ENCODE results near the gene CLRN2.
A peak's percentile ranks its signal among the peaks of the same experiment; 100 is the strongest.

DNA sequence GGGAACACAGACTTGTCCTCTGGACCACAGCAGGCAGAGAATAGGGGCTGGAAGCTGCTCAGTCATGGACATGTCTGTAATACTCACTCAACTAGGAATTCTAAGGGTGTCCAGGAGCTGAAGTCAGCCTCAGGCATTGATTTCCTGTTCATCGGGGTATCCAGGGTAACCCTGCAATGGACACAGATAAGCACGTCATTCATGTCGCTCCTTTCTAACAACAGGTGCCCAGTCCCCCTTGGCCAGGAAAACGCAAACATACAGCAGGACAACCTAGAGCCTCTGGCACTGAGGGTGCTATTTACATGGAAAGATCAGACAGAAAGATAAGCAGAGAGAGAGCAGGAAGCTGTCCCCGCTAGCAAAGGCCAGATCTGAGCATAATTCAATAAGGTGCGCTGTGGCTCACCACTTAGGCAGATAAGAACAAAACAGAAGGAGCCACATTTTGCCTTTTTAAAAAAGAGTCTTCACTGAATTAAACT lies 24.3 kb upstream of the CLRN2 start:
- TF ChIP-seq, protein P1, sequence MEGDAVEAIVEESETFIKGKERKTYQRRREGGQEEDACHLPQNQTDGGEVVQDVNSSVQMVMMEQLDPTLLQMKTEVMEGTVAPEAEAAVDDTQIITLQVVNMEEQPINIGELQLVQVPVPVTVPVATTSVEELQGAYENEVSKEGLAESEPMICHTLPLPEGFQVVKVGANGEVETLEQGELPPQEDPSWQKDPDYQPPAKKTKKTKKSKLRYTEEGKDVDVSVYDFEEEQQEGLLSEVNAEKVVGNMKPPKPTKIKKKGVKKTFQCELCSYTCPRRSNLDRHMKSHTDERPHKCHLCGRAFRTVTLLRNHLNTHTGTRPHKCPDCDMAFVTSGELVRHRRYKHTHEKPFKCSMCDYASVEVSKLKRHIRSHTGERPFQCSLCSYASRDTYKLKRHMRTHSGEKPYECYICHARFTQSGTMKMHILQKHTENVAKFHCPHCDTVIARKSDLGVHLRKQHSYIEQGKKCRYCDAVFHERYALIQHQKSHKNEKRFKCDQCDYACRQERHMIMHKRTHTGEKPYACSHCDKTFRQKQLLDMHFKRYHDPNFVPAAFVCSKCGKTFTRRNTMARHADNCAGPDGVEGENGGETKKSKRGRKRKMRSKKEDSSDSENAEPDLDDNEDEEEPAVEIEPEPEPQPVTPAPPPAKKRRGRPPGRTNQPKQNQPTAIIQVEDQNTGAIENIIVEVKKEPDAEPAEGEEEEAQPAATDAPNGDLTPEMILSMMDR (IDR thresholded peaks at IDR 0.05; ENCODE audit: low read depth, low read length, missing input control) = no peak
- TF ChIP-seq MAX (IDR thresholded peaks at IDR 0.05) = peak; percentile 84
- peak; percentile 81 for TF ChIP-seq YY1 (IDR thresholded peaks at IDR 0.05)
- TF ChIP-seq SP1 (IDR thresholded peaks at IDR 0.05) = peak; percentile 89
- TF ChIP-seq GABPA (IDR thresholded peaks at IDR 0.05 in 1 of 2, conservative IDR thresholded peaks at IDR 0.05 in 1 of 2) = peak in 1 of 2 donors; percentile 41
- peak; percentile 22 for TF ChIP-seq ATF3 (IDR thresholded peaks at IDR 0.05)
- TF ChIP-seq, protein P2, sequence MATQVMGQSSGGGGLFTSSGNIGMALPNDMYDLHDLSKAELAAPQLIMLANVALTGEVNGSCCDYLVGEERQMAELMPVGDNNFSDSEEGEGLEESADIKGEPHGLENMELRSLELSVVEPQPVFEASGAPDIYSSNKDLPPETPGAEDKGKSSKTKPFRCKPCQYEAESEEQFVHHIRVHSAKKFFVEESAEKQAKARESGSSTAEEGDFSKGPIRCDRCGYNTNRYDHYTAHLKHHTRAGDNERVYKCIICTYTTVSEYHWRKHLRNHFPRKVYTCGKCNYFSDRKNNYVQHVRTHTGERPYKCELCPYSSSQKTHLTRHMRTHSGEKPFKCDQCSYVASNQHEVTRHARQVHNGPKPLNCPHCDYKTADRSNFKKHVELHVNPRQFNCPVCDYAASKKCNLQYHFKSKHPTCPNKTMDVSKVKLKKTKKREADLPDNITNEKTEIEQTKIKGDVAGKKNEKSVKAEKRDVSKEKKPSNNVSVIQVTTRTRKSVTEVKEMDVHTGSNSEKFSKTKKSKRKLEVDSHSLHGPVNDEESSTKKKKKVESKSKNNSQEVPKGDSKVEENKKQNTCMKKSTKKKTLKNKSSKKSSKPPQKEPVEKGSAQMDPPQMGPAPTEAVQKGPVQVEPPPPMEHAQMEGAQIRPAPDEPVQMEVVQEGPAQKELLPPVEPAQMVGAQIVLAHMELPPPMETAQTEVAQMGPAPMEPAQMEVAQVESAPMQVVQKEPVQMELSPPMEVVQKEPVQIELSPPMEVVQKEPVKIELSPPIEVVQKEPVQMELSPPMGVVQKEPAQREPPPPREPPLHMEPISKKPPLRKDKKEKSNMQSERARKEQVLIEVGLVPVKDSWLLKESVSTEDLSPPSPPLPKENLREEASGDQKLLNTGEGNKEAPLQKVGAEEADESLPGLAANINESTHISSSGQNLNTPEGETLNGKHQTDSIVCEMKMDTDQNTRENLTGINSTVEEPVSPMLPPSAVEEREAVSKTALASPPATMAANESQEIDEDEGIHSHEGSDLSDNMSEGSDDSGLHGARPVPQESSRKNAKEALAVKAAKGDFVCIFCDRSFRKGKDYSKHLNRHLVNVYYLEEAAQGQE (IDR thresholded peaks at IDR 0.05) = peak; percentile 56
- TF ChIP-seq JUND (IDR thresholded peaks at IDR 0.05) = peak; percentile 39 to 76

All from liver (tissue), 3 donors.